Stimulated activated CD8-positive, alpha-beta memory T cell treated with anti-CD3 and anti-CD28 coated beads, Interleukin-4, amount 100 ng/mL, for 4 hours (primary cell): ENCODE data around the gene INTS7.
"Not testable (repeated sequence)": the region's sequence is repeated elsewhere in the genome, so short reads cannot be mapped to it uniquely, and the experiment has no call there.

Experiments used
- DNase-seq, 2 donors: peaks; one replicate each; pipeline ENCODE4 v3.0.0-alpha.2; 2020; ENCODE audit warnings: low read depth in 2 of 2, low spot score in 1 of 2

INTS7 gene

GRCh38 chr1:211938561-211938997 lies 96.8 kb downstream of the INTS7 start:
- DNase-seq, result no peak

GRCh38 chr1:211937422-211937821 lies 97.9 kb downstream of the INTS7 start:
- DNase-seq, result not testable (repeated sequence)

- no peak for DNase-seq
These were observed 99.8 kb downstream of the INTS7 start for GRCh38 chr1:211935448-211935970.

GRCh38 chr1:211933946-211934714 lies 101.2 kb downstream of the INTS7 start:
- no peak for DNase-seq

DNA sequence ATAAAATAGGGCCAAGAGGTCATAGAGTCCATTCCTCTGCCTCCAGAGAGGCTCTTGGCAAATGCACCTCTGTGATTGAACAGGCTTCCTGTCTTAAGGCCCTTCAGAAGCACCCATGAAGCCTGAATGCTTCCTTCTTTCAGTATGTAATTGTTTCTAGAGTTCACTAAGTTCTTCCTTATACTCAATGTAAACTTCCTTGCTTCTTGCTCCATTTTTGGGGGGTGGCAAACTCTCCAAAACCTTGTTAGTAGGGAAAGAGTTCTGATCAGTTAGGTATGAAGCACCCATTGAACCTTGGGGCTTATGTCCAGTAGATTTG lies 102.5 kb downstream of the INTS7 start:
- DNase-seq, result no peak

DNA sequence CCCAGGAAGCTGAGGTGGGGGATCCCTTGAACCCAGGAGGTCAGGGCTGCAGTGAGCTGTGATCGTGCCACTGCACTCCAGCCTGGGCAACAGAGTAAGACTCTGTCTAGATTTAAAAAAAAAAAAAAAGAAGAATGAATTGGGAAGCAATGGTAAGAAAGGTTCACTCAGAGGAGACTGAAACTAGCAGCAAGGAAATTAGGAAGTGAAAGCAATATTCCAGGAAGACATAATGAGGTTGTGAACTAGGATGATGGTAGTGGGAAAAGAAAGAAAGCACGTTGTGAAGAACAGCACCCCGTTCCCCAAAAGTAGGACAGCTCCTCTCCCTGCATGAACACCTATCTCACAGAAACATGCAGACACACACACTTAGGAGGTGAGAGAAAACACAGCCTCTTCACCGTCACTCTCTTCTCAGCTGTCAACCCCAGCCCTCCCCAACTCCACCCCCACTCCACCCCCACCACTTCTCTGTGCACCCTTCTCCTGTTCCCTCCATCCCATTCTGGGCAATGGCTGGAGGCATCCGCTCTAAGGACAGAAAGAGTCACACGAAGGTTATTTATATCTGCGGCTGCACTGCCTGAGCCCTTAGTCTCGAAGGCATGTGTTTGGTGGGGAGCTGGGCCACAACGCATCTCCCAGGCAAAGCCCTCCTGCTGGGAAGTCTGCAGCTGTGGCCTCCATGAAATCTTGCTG lies 103.0 kb downstream of the INTS7 start:
- no peak for DNase-seq

DNA sequence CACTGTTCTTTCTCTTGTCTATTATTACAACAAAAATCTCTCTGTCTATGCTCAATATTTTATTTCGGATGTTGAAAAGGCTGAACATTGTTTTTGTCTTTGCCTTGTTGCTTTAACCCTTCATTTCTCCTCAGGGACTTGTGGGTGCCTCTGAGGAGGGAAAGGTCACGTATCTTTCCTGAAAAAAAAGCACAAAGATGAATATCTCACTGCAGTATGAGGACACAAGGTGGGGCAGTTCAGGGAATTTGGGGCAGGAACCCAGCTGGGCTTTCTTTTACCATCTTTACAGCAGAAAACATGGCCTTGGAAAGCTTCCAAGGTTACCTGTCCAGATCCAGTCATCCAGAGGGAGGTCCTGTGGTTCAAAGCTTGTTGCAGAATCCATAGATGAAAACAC lies 105.7 kb downstream of the INTS7 start:
- no peak for DNase-seq

- DNase-seq, result no peak
These were observed 106.2 kb downstream of the INTS7 start for GRCh38 chr1:211928993-211929637.

DNA sequence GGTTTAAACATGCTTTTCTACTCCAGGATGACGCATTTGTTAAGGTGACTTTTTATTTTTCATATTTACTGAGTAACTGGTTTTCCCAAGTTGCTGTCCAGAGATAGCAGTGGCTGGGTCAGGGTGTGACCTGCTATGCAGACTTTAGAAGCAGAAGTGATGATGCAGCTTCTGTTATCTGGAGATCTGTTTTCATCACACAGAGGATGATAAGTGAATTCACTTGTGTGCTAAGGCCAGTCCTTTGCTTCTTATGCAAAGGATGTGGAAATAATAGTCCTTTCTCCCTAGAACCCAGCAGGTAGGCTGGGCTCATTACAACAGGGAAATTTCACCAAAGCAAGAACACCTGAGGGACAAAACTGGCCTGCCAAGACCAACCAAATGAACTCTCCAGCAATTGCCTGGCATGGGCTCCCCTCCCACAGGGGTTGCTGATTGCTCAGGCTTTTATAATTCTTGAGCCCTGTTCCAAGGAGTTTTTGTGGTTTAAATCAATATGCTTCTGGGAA lies 107.0 kb downstream of the INTS7 start:
- no peak for DNase-seq

GRCh38 chr1:211925016-211925415 lies 110.3 kb downstream of the INTS7 start:
- DNase-seq, result no peak

DNA sequence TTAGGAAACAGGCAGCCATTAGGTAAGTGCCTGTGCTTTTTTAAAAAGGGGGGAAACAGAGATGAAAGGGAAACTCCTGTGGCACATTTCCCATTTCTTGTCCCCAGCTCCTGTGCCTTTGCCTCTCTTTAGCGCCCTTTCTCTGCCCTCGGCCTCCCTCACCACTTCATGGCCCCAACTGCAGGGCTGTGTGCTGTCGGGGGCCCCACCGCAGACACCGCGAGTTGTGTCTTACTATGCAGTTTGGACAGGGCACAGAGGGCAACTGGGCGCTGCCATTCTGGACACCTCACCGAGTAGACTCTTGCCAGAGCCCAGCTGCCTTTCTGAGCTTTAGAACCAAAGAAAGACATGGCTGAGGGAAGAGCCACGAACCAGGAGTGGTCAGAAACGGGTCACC lies 111.1 kb downstream of the INTS7 start:
- no peak for DNase-seq

DNA sequence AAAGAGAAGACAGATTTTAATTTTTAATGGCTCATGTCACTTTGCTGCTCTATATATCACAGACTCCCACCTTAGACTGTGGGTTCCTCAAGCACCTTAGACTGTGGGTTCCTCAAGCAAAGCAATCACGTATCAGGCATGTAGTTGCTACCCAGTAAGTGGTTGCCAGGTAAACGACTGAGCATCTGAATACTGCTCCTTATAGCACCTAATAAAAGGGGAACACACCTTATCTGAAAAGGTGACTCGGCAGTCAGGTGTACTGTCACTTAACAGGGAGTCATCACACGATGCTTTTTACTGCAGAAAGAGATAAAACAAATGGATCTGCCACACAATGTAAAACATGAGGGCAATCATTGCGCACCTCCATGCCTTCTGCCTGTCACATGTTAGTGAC lies 112.3 kb downstream of the INTS7 start:
- no peak for DNase-seq

GRCh38 chr1:211921579-211922095 lies 113.7 kb downstream of the INTS7 start:
- DNase-seq, result no peak

DNA sequence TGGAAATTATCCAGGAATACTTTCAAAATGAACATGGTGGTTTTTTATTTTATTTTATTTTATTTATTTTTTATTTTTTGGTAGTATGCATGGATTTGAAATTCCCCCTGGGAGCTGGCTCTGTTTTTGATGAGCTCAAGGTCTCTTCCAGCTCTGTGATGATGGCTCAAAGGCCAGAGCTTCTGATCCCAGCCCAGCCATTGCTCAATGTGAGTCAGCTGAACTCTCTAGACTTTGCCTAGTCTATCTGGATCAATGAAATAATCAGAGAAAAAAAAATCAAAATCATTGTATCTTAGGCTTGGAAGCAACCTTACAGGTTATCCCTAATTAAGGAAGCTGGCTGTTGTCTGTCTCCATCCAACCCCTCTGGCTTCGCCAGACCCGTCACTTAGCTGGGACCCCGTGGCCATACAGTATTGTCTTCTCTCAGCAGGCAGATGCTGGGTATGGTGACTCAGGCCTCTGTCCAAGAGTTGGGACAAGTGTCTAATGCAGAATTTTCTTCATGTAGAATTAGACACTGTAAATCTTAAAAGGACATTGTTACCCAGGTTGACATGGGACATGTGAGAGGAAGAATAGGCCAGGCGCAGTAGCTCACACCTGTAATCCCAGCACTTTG lies 114.6 kb downstream of the INTS7 start:
- no peak for DNase-seq

DNA sequence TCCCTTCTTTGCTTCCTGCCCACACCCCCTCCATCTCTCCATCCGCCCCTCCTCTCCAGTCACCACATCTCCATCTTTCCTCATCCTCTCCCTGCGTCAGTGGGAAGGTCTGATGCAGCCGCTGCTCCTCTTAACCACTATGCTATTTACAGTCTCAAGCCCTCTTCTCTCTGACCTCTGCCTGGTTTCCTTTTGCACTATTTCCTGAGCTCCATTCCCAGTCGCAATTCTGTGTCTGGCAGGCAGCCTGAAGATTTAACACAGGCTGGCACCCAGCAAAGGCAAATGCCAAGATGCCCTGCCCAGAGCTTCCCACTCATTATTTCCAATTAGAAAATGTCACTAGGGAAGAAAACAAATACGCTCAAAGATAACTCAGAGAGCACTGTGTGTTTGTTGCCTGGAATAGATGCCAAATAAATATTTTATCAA lies 115.2 kb downstream of the INTS7 start:
- DNase-seq, result no peak

DNA sequence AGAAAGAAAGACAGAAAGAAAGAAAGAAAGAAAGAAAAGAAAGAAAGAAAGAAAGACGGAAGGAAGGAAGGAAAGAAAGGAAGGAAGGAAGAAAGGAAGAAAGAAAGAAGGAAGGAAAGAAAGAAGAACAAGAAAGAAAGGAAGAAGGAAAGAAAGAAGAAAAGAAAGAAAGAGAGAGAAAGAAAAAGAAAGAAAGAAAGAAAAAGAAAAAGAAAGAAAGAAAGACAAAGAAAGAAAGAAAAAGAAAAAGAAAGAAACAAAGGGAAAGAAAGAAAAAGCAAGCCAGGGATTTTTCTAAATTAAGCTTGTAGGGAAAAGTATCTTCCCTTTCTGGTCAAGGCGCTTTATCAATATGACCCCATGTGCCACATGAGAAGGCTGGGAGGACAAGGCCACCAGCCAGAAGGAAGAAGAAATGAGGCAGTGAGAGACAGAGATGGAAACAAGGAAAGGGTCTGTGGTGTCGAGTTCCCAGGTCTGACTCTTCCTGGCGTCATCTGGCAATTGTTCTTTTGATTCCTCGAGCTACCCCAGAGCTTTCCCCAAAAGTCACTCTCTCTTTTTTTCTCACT lies 116.4 kb downstream of the INTS7 start:
- DNase-seq, result no peak

GRCh38 chr1:211916458-211916857 lies 118.9 kb downstream of the INTS7 start:
- not testable (repeated sequence) for DNase-seq

- DNase-seq, result no peak
These were observed 119.4 kb downstream of the INTS7 start for GRCh38 chr1:211915924-211916323.

DNA sequence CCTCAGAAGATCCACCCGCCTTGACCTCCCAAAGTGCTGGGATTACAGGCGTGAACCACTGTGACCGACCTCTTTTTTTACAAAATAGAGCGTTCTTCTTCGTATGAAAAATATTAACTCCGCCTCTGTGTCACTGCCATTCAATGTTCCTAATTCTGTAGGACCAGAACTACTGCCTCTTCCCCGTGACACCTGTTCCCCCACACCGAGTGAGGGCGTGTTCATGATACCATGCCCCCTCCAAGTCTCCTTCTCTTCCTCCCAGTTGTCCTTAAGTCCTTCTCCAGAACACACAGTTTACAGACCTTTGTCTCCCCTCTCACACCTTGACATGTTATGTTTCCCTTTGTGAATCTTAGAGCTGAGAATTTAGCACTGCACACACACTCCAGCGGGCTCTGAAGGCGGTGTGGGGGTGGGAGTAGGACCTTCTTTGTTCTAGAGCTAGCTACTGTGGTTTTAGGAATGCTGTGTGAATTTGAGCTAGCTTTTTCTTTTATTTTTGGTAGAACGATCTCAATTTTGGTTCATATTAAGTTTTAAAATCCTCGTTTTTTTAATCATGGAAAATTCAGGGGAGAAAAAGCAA lies 122.4 kb downstream of the INTS7 start:
- no peak for DNase-seq

DNA sequence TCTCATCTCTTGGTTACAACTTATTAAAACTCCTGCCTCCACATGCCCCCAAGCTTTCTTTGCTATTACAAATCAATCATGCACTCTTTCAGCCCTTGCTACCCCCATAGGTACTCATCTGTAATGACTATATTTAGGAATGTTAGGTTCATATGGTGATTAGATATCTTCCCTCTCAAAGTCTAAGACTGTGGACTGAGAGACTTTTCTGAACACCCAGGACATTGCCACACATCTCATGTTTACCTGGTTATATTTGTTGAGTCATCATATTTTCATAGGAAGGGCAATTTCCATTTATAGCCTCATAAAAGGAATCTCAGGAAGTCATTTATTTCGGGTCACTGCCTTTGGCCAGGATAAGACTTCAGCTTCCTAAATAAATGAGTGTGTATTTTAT lies 123.3 kb downstream of the INTS7 start:
- no peak for DNase-seq
